Psoas muscle (tissue), 8 donors: ENCODE measurements around the gene WBP11. TPM values are rescaled to one million over a fixed set of nuclear protein-coding genes. Genes with fewer than 3 reads are reported as not detected.
A peak's percentile ranks its signal among the peaks of the same experiment; 100 is the strongest.

Source experiments
- ATAC-seq, 4 donors: fragments of 200-7000 bp; cut with Tn5 transposase; one replicate each; pipeline ENCODE4 v1.9.1; 2020; ENCODE audit warnings: moderate library complexity in 3 of 4, mild to moderate bottlenecking in 2 of 4
- DNase-seq, 2 donors: peaks; one replicate each; pipeline ENCODE4 v3.0.0-alpha.2; 2020
- H3K27ac ChIP-seq: fragments of 200-600 bp; one replicate; pipeline ENCODE4 v1.8.0; 2022
- H3K27me3 ChIP-seq, 3 donors: fragments of 200-600 bp in 1 of 3; one replicate each; pipeline versions ENCODE4 v1.6.1 to v1.8.0; 2013 to 2022; ENCODE audit warnings: low read length in 2 of 3, mild to moderate bottlenecking in 2 of 3, moderate library complexity in 1 of 3; ENCODE audit not compliant: insufficient read depth in 3 of 3
- H3K36me3 ChIP-seq, 2 donors: fragments of 200-600 bp in 1 of 2; one replicate each; pipeline versions ENCODE4 v1.6.1 to v1.8.0; 2013 to 2022; ENCODE audit warnings: low read depth in 1 of 2, mild to moderate bottlenecking in 1 of 2, moderate library complexity in 1 of 2; ENCODE audit not compliant: insufficient read depth in 1 of 2
- H3K4me1 ChIP-seq: fragments of 200-600 bp; one replicate; pipeline ENCODE4 v1.8.0; 2022
- H3K4me3 ChIP-seq: fragments of 200-600 bp; one replicate; pipeline ENCODE4 v1.8.0; 2022; ENCODE audit warnings: mild to moderate bottlenecking
- H3K9me3 ChIP-seq: fragments of 200-600 bp; one replicate; pipeline ENCODE4 v1.8.0; 2022
- WGBS, 3 donors: extraction: QIAGEN DNeasy Blood & Tissue Kit; methylation state at CpG; one replicate each; pipeline versions ENCODE4 v1.1.6 to v1.1.7; 2013; 5-methylcytosine and 5-hydroxymethylcytosine counted together
- intact Hi-C, 2 donors: fragments of 100-400 bp; cut with DNase I; formaldehyde crosslinking; loops; one replicate each; pipeline versions ENCODE4 v1.11.0 to v1.14.2; 2022
- long read RNA-seq, 2 donors: library from polyadenylated mRNA; unstranded; transcript quantifications; one replicate each; pipeline ENCODE4 v2.0.0, GENCODE V29; 2021
- polyA plus RNA-seq, 3 donors: library from polyadenylated mRNA; stranded (reverse); fragments of 200-250 nt; gene quantifications; one replicate each; pipeline ENCODE4 v1.2.3, GENCODE V29; 2013
- total RNA-seq, 4 donors: library from RNA; stranded (reverse); fragmentation: NEBNext Ultra II Directional in 2 of 4; extraction: Animal tissue kit (Norgen Biotek cat#: 25700) in 2 of 4; gene quantifications; one replicate each; pipeline versions ENCODE4 v1.2.1 to v1.2.4, GENCODE V29; 2021 to 2023
- TF ChIP-seq, protein P1 (sequence below): fragments of 200-600 bp; IDR thresholded peaks from one replicate; pipeline ENCODE4 v1.8.0; 2022; ENCODE audit warnings: antibody characterized with exemption
- donor health status: healthy with polysubstance abuse.
- donor health status: DM: no; HTN: no; CAD: no; lungs with moderate emphysema.
- donor health status: Bipolar disorder and iron deficiency.
- donor health status: healthy.
- donor health status: DM: yes; HTN: yes; CAD: no.
- donor health status: DM: no; HTN: no; CAD: no.
- donor health status: DM: no; HTN: no; CAD: no.
- donor health status: DM: yes; HTN: yes; CAD: no.

The WBP11 gene
- total RNA-seq (10 to 100 TPM; 34.6 to 68.0 (median 58.3) TPM), polyA plus RNA-seq (10 to 100 TPM; 22.7 to 48.7 (median 43.0) TPM)
- long read RNA-seq, donor 1, full-length matches to known transcripts: 4 of 10 reads
- long read RNA-seq, donor 1, partial matches to known transcripts: 6 of 10 reads
- long read RNA-seq, donor 1, other reads (novel, unspliced or antisense): 0 of 10 reads
- long read RNA-seq, donor 2, full-length matches to known transcripts: 21 of 44 reads
- long read RNA-seq, donor 2, partial matches to known transcripts: 22 of 44 reads
- long read RNA-seq, donor 2, other reads (novel, unspliced or antisense): 1 of 44 reads

DNA sequence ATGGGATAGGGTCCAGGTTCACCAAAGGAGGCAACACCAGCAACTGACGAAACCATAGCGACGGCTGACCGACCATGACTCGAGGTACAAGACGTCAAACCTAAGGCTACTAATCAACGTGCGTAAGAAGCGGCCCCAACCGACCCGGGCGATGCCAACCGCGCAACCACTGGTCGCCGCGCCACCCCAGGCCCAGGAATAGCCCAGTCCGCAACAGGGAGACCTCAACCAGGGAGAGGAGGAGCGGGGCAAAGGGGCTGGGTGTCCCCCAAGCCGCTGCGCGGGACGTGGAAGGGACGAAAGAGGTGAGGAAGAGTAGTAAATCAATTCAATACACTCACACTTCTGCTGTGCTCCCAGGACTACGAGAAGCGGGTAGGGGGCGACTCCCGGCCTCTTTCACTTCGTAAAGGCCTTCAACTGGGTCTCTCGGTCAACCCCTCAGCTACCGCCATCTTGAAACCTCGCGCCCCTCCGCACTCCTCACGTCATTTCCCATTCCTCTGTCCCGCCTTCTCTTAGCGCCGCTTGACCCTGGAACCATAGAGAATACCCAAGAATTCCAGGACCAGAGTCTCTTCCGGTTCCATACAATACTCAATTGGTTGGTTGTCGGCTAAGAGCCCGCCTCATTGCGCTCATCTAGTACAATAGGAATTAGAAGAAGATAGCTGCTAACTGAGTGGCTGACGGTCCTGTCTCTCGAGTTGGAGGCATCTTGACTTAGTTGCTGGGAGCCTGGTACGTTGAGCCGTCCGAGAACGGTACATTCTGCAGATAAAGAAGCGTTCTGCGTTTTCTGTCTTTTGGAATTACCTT lies at the start of gene WBP11, which contains the start of gene C12orf60:
WBP11 (minus strand) TSS at position 468 of the 819 bp plus-strand sequence. CDS start 2,095 bp downstream, outside the sequence.
C12orf60 (plus strand) TSS at position 660 of the 819 bp plus-strand sequence. CDS start 19,266 bp downstream, outside the sequence.
- peak; percentile 99 to 100 (median 100) for ATAC-seq
- peak within 1 kb of the TSS; percentile 94 for H3K4me3 ChIP-seq
- peak within 1 kb of the TSS; percentile 94 for H3K27ac ChIP-seq
- TF ChIP-seq, protein P1, sequence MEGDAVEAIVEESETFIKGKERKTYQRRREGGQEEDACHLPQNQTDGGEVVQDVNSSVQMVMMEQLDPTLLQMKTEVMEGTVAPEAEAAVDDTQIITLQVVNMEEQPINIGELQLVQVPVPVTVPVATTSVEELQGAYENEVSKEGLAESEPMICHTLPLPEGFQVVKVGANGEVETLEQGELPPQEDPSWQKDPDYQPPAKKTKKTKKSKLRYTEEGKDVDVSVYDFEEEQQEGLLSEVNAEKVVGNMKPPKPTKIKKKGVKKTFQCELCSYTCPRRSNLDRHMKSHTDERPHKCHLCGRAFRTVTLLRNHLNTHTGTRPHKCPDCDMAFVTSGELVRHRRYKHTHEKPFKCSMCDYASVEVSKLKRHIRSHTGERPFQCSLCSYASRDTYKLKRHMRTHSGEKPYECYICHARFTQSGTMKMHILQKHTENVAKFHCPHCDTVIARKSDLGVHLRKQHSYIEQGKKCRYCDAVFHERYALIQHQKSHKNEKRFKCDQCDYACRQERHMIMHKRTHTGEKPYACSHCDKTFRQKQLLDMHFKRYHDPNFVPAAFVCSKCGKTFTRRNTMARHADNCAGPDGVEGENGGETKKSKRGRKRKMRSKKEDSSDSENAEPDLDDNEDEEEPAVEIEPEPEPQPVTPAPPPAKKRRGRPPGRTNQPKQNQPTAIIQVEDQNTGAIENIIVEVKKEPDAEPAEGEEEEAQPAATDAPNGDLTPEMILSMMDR: no peak
- H3K4me1 ChIP-seq: peaks cover 23% of the 10 kb centered on the region
- peak; percentile 91 to 94 for DNase-seq
- intact Hi-C loops: loop anchor here (2.0 to 10.0 kb wide), 2 partner anchors 28 to 1082 kb away; partner anchors contain the start of gene STRAP (in 1 of the 2)
- peaks cover 3 to 34% of the 10 kb centered on the region in 2 donors for H3K36me3 ChIP-seq
- 0 to 1% (median 0%) methylated on average over 50 of the region's 50 CpGs for WGBS, 3 donors
- H3K9me3 ChIP-seq: no peaks in the 10 kb centered on the region
- H3K27me3 ChIP-seq: no peaks in the 10 kb centered on the region

DNA sequence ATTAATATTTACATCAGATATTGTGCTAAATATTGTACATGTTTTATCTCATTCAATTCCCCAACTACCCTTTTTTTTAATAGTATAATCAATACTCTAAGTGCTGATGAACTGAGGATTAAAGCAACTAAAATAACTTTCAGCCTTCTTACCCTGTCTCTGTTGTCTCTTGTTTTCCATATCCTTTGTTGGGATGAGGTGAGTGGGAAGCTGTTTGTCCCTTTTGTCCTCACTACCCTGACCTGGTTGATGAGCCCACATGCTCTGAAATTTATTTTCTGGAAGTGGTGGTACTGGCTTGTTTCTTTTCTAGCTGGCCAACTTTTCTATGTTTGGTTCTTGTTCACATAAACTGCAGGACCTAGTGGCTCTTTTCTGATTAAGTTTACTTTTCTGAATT lies 49.6 kb upstream of the WBP11 start:
- intact Hi-C loops: no loop called here
- ATAC-seq: no peak
- no peak overlapping the region for H3K27ac ChIP-seq
- H3K36me3 ChIP-seq: no peaks in the 10 kb centered on the region
- H3K27me3 ChIP-seq: no peaks in the 10 kb centered on the region
- no peaks in the 10 kb centered on the region for H3K9me3 ChIP-seq
- H3K4me3 ChIP-seq: no peak overlapping the region
- DNase-seq: no peak
- H3K4me1 ChIP-seq: no peaks in the 10 kb centered on the region
- TF ChIP-seq, protein P1: no peak

DNA sequence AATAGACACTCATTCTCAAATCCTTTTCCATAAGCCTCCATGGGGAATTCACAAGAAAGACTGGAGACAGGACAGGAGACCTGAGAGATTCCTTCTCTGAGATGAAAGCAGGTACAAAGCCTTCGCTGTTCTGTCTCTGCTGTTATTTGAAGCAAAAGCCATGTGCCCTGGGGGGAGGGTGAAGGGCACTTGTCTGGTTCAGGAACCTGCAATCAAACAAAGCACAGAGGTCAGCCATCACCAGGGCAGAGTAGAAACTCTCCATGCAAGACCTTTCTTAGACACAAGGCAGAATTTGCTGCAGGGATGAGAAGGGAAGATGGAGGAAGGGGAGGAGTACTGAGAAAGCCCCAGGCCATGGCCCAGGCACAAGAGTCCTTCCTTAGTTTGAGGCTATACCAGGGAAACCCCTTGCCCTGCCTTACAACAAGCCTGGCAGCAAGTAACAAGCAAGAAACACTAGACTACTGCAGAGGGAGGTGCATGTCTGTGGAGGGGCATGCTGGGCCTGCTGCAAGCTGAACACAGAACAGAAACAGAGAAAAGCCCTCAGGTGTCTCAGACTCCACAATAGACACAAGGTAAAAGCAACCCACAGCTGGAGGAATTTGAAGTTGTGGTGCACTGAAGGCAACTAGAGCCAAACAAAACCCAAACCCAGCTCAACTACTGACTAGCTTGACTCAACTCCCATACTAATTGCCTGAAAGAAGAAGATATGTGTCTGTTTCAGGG lies 47.8 kb upstream of the WBP11 start:
- no peaks in the 10 kb centered on the region for H3K9me3 ChIP-seq
- WGBS, 3 donors: 0 to 98% (median 95%) methylated on average over 1 of the region's 1 CpG

DNA sequence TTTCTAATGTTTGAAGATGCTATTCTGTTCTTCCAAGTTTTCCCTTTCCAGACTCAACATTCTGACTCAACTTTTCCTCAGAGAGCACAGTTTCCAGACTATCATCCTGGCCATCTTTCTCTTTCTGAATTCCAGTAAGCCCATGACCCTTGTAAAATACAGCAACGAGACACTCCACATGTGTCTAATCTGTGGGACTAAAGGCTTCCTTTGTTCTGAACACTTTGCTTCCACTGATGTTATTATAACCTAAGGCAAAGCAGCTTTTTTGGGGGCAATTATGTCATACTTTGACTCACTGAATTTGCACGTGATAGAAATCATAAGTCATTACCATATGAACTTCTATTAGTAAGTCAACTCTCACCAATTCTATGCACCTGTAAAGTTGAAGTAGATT lies 46.4 kb upstream of the WBP11 start:
- intact Hi-C loops: loop anchor here (5.0 to 10.0 kb wide), 4 partner anchors 33 to 675 kb away; no protein-coding TSS in a partner anchor
- Histone ChIP-seq H3K36me3 (no peaks in the 10 kb centered on the region), H3K4me3 (no peak overlapping the region), H3K9me3 (no peaks in the 10 kb centered on the region), H3K4me1 (peaks cover 12% of the 10 kb centered on the region), H3K27ac (no peak overlapping the region), H3K27me3 (no peaks in the 10 kb centered on the region)
- DNase-seq (no peak), ATAC-seq (no peak)
- WGBS, 3 donors: 53 to 67% (median 63%) methylated on average over 2 of the region's 2 CpGs
- TF ChIP-seq, protein P1: no peak

More for the DNA sequence above, 47.8 kb upstream of the WBP11 start:
- H3K36me3 ChIP-seq: no peaks in the 10 kb centered on the region
- H3K4me3 ChIP-seq: no peak overlapping the region
- TF ChIP-seq, protein P1: no peak
- H3K27ac ChIP-seq: no peak overlapping the region
- intact Hi-C loops: no loop called here
- H3K4me1 ChIP-seq: peaks cover 8% of the 10 kb centered on the region
- ATAC-seq (no peak), DNase-seq (no peak)
- no peaks in the 10 kb centered on the region for H3K27me3 ChIP-seq
